Stimulated activated naive CD8-positive, alpha-beta T cell treated with anti-CD3 and anti-CD28 coated beads, Interleukin-15, amount 100 ng/mL, for 72 hours (primary cell): ENCODE data around the gene NMB.
A peak's percentile ranks its signal among the peaks of the same experiment; 100 is the strongest.

Experiments
- ATAC-seq: fragments of 150-1000 bp; cut with Tn5 transposase; 2 replicates; pipeline ENCODE4 v1.10.0; 2021; ENCODE audit warnings: mild to moderate bottlenecking, moderate library complexity
- DNase-seq, 2 donors: peaks; one replicate each; pipeline ENCODE4 v3.0.0; 2021 to 2022
- H3K27ac Mint-ChIP-seq, 2 donors: one replicate each; pipeline ENCODE4 v1.8.0; 2022; ENCODE audit warnings: mild to moderate bottlenecking in 2 of 2, mixed read lengths in 2 of 2, moderate library complexity in 2 of 2
- H3K27me3 Mint-ChIP-seq: one replicate; pipeline ENCODE4 v1.8.0; 2022; ENCODE audit warnings: mixed read lengths
- H3K4me1 Mint-ChIP-seq: one replicate; pipeline ENCODE4 v1.8.0; 2022; ENCODE audit warnings: mild to moderate bottlenecking, mixed read lengths
- H3K4me3 Mint-ChIP-seq, 2 donors: one replicate each; pipeline ENCODE4 v1.8.0; 2022; ENCODE audit warnings: mild to moderate bottlenecking in 2 of 2, mixed read lengths in 2 of 2, moderate library complexity in 1 of 2
- H3K9me3 Mint-ChIP-seq, 2 donors: one replicate each; pipeline ENCODE4 v1.8.0; 2022; ENCODE audit warnings: mixed read lengths in 2 of 2

Gene NMB

GRCh38 chr15:84666373-84666772 is 8.4 kb upstream of the NMB start:
- Mint-ChIP-seq H3K9me3 (no peaks in the 10 kb centered on the region), H3K4me3 (no peak overlapping the region), H3K4me1 (peaks cover 18% of the 10 kb centered on the region), H3K27ac (peak overlapping the region; percentile 9 to 38), H3K27me3 (no peaks in the 10 kb centered on the region)
- DNase-seq (no peak), ATAC-seq (no peak)

GRCh38 chr15:84661001-84661400 is 3.0 kb upstream of the NMB start:
- no peak overlapping the region for H3K27ac Mint-ChIP-seq

GRCh38 chr15:84659904-84660781 is 2.1 kb upstream of the NMB start:
- Mint-ChIP-seq H3K4me3 (no peak overlapping the region), H3K27me3 (peaks cover 6% of the 10 kb centered on the region), H3K4me1 (peaks cover 31% of the 10 kb centered on the region), H3K27ac (peak overlapping the region in 1 of 2 donors; percentile 44), H3K9me3 (no peaks in the 10 kb centered on the region)
- ATAC-seq (no peak), DNase-seq (no peak)

More at GRCh38 chr15:84661001-84661400, 3.0 kb upstream of the NMB start:
- DNase-seq (no peak), ATAC-seq (no peak)
- H3K4me1 Mint-ChIP-seq: peaks cover 30% of the 10 kb centered on the region
- H3K27me3 Mint-ChIP-seq: peaks cover 6% of the 10 kb centered on the region
- no peak overlapping the region for H3K4me3 Mint-ChIP-seq
- H3K9me3 Mint-ChIP-seq: no peaks in the 10 kb centered on the region

- Mint-ChIP-seq H3K27me3 (peaks cover 6% of the 10 kb centered on the region), H3K9me3 (no peaks in the 10 kb centered on the region), H3K4me3 (peak overlapping the region; percentile 71 to 83), H3K27ac (no peak overlapping the region), H3K4me1 (peaks cover 41% of the 10 kb centered on the region)
- ATAC-seq: no peak
- no peak for DNase-seq
Observed at GRCh38 chr15:84658788-84659411, 901 bp upstream of the NMB start.

- H3K27me3 Mint-ChIP-seq: peaks cover 6% of the 10 kb centered on the region
Observed at GRCh38 chr15:84657748-84658079, 285 bp downstream of the NMB start.

GRCh38 chr15:84656972-84657371 is 1.0 kb downstream of the NMB start:
- no peak for DNase-seq
- no peak for ATAC-seq
- peaks cover 60% of the 10 kb centered on the region for H3K4me1 Mint-ChIP-seq
- H3K27ac Mint-ChIP-seq: peak overlapping the region in 1 of 2 donors; percentile 87
- H3K9me3 Mint-ChIP-seq: no peaks in the 10 kb centered on the region
- peak overlapping the region; percentile 76 to 83 for H3K4me3 Mint-ChIP-seq
- H3K27me3 Mint-ChIP-seq: peaks cover 6% of the 10 kb centered on the region

More at GRCh38 chr15:84657748-84658079, 285 bp downstream of the NMB start:
- no peak for ATAC-seq
- Mint-ChIP-seq H3K9me3 (no peaks in the 10 kb centered on the region), H3K4me3 (peak overlapping the region; percentile 76 to 83), H3K27ac (no peak overlapping the region), H3K4me1 (peaks cover 53% of the 10 kb centered on the region)
- DNase-seq: no peak

GRCh38 chr15:84654689-84655453 is 3.1 kb downstream of the NMB start:
- Mint-ChIP-seq H3K9me3 (no peaks in the 10 kb centered on the region), H3K4me3 (peak overlapping the region; percentile 99 to 100), H3K27me3 (peaks cover 6% of the 10 kb centered on the region), H3K27ac (peak overlapping the region in 1 of 2 donors; percentile 97), H3K4me1 (peaks cover 65% of the 10 kb centered on the region)
- ATAC-seq (peak; percentile 62), DNase-seq (peak; percentile 72 to 84)

GRCh38 chr15:84653910-84654688 is 3.9 kb downstream of the NMB start, which contains the start of gene WDR73:
Gene WDR73 (minus strand): TSS chr15:84654283. CDS start chr15:84654274, 9 bp downstream.
- Mint-ChIP-seq H3K4me1 (peaks cover 60% of the 10 kb centered on the region), H3K27ac (peak within 1 kb of the TSS; percentile 97 to 98), H3K9me3 (no peaks in the 10 kb centered on the region), H3K27me3 (peaks cover 6% of the 10 kb centered on the region), H3K4me3 (peak within 1 kb of the TSS; percentile 99 to 100)
- peak; percentile 95 to 96 for DNase-seq
- ATAC-seq: peak; percentile 82

GRCh38 chr15:84653584-84653909 is 4.5 kb downstream of the NMB start:
- ATAC-seq (no peak), DNase-seq (no peak)
- H3K4me1 Mint-ChIP-seq: peaks cover 59% of the 10 kb centered on the region
- peaks cover 6% of the 10 kb centered on the region for H3K27me3 Mint-ChIP-seq
- peak overlapping the region; percentile 99 to 100 for H3K4me3 Mint-ChIP-seq
- peak overlapping the region; percentile 97 to 98 for H3K27ac Mint-ChIP-seq
- H3K9me3 Mint-ChIP-seq: no peaks in the 10 kb centered on the region

- H3K4me1 Mint-ChIP-seq: peaks cover 62% of the 10 kb centered on the region
- no peaks in the 10 kb centered on the region for H3K9me3 Mint-ChIP-seq
- H3K27ac Mint-ChIP-seq: peak overlapping the region in 1 of 2 donors; percentile 95
- H3K4me3 Mint-ChIP-seq: no peak overlapping the region
- DNase-seq (no peak), ATAC-seq (no peak)
- H3K27me3 Mint-ChIP-seq: no peaks in the 10 kb centered on the region
Observed at GRCh38 chr15:84649706-84650105, 8.3 kb downstream of the NMB start.

- Mint-ChIP-seq H3K9me3 (no peaks in the 10 kb centered on the region), H3K27ac (peak overlapping the region; percentile 11 to 60), H3K4me1 (peaks cover 53% of the 10 kb centered on the region), H3K27me3 (no peaks in the 10 kb centered on the region), H3K4me3 (no peak overlapping the region)
- DNase-seq (no peak), ATAC-seq (no peak)
Observed at GRCh38 chr15:84648539-84648938, 9.5 kb downstream of the NMB start.

- ATAC-seq: no peak
Observed at GRCh38 chr15:84647726-84648125, 10.3 kb downstream of the NMB start.

GRCh38 chr15:84645997-84646396 is 12.0 kb downstream of the NMB start:
- Mint-ChIP-seq H3K9me3 (no peaks in the 10 kb centered on the region), H3K4me3 (no peak overlapping the region), H3K4me1 (peaks cover 32% of the 10 kb centered on the region), H3K27ac (peak overlapping the region; percentile 25 to 71), H3K27me3 (no peaks in the 10 kb centered on the region)
- DNase-seq (no peak), ATAC-seq (no peak)

More at GRCh38 chr15:84647726-84648125, 10.3 kb downstream of the NMB start:
- no peaks in the 10 kb centered on the region for H3K27me3 Mint-ChIP-seq
- H3K9me3 Mint-ChIP-seq: no peaks in the 10 kb centered on the region
- no peak for DNase-seq
- H3K27ac Mint-ChIP-seq: peak overlapping the region in 1 of 2 donors; percentile 60
- no peak overlapping the region for H3K4me3 Mint-ChIP-seq
- peaks cover 45% of the 10 kb centered on the region for H3K4me1 Mint-ChIP-seq

- Mint-ChIP-seq H3K27me3 (no peaks in the 10 kb centered on the region), H3K27ac (peak overlapping the region in 1 of 2 donors; percentile 90), H3K9me3 (no peaks in the 10 kb centered on the region), H3K4me3 (no peak overlapping the region), H3K4me1 (peaks cover 35% of the 10 kb centered on the region)
- ATAC-seq (no peak), DNase-seq (no peak)
Observed at GRCh38 chr15:84645496-84645895, 12.5 kb downstream of the NMB start.

GRCh38 chr15:84643838-84644237 is 14.2 kb downstream of the NMB start:
- Mint-ChIP-seq H3K27ac (peak overlapping the region in 1 of 2 donors; percentile 48), H3K4me3 (no peak overlapping the region), H3K4me1 (peaks cover 31% of the 10 kb centered on the region), H3K9me3 (no peaks in the 10 kb centered on the region), H3K27me3 (no peaks in the 10 kb centered on the region)
- DNase-seq (no peak), ATAC-seq (no peak)
